Sigmoid colon (tissue), 7 donors: ENCODE measurements around the gene PTCD2. TPM values are rescaled to one million over a fixed set of nuclear protein-coding genes. Genes with fewer than 3 reads are reported as not detected.

Experiments
- DNase-seq: peaks from one replicate; pipeline ENCODE4 v3.0.0-alpha.2; 2019
- H3K27ac ChIP-seq, 4 donors: fragments of 200-600 bp; sonication (generic); one replicate each; pipeline ENCODE4 v1.5.1; 2016 to 2019; ENCODE audit warnings: mild to moderate bottlenecking in 1 of 4
- H3K27me3 ChIP-seq, 3 donors: fragments of 200-600 bp; sonication (generic); one replicate each; pipeline ENCODE4 v1.5.1; 2019; ENCODE audit warnings: mild to moderate bottlenecking in 1 of 3
- H3K36me3 ChIP-seq, 4 donors: fragments of 200-600 bp; sonication (generic); one replicate each; pipeline ENCODE4 v1.5.1; 2016 to 2019
- H3K4me1 ChIP-seq, 4 donors: fragments of 200-600 bp; sonication (generic); one replicate each; pipeline ENCODE4 v1.5.1; 2017 to 2019
- H3K4me3 ChIP-seq, 4 donors: fragments of 200-600 bp; sonication (generic); one replicate each; pipeline ENCODE4 v1.5.1; 2017 to 2019; ENCODE audit warnings: mild to moderate bottlenecking in 2 of 4, moderate library complexity in 1 of 4
- H3K9me3 ChIP-seq, 4 donors: fragments of 200-600 bp in 3 of 4; sonication (generic) in 3 of 4; one replicate each; pipeline versions ENCODE4 v1.5.1 to v1.6.1; 2013 to 2019
- CTCF ChIP-seq, 4 experiments: fragments of 450-650 bp in 3 of 4; fragments of 200-600 bp in 1 of 4; IDR thresholded peaks; one replicate each; pipeline ENCODE4 v1.5.1; 2016 to 2019; ENCODE audit warnings: antibody characterized with exemption in 4 of 4, mild to moderate bottlenecking in 3 of 4, moderate library complexity in 2 of 4
- EP300 ChIP-seq, 4 donors: sonication (generic); formaldehyde crosslinking; IDR thresholded peaks; one replicate each; pipeline ENCODE4 v1.6.1; 2017; ENCODE audit warnings: antibody characterized with exemption in 4 of 4
- POLR2A ChIP-seq, 2 donors: fragments of 450-650 bp; IDR thresholded peaks; one replicate each; pipeline ENCODE4 v1.6.1; 2016; ENCODE audit warnings: antibody characterized with exemption in 2 of 2, mild to moderate bottlenecking in 2 of 2, moderate library complexity in 2 of 2
- POLR2AphosphoS5 ChIP-seq, 4 donors: sonication (generic); formaldehyde crosslinking; IDR thresholded peaks; one replicate each; pipeline ENCODE4 v1.6.1; 2017; ENCODE audit warnings: antibody characterized with exemption in 4 of 4
- WGBS, 2 donors: extraction: QIAGEN DNeasy Blood & Tissue Kit; methylation state at CpG; one replicate each; pipeline ENCODE4 v1.1.7; 2013; 5-methylcytosine and 5-hydroxymethylcytosine counted together
- intact Hi-C: fragments of 100-400 bp; cut with DNase I; formaldehyde crosslinking; loops from one replicate; pipeline ENCODE4 v1.15.1; 2023
- polyA plus RNA-seq, 3 donors: library from polyadenylated mRNA; stranded (reverse); fragments of 200-250 nt; gene quantifications; one replicate each; pipeline ENCODE4 v1.2.3, GENCODE V29; 2013
- total RNA-seq, 4 donors: library from RNA; depleted of rRNA; stranded (reverse); fragments of >200 nt; gene quantifications; one replicate each; pipeline ENCODE4 v1.1.0, GENCODE V29; 2016
- donor health status: healthy with polysubstance abuse.
- donor health status: Bipolar disorder and iron deficiency.
- donor health status: healthy.

Gene PTCD2
- total and polyA plus RNA-seq, 7 donors = 0.60 to 12.7 (median 5.4) TPM

- H3K27ac ChIP-seq = peak overlapping the region; percentile 58 to 81 (median 66)
- WGBS, 2 donors = 74 to 77% methylated on average over 2 of the region's 2 CpGs
- DNase-seq = no peak
Measured at GRCh38 chr5:72280581-72281069, 39.5 kb upstream of the PTCD2 start.

GRCh38 chr5:72281430-72281763 lies 38.8 kb upstream of the PTCD2 start:
- intact Hi-C loops = loop anchor here (5.0 kb wide), 1 partner anchor 34 kb away; no protein-coding TSS in a partner anchor

More at GRCh38 chr5:72280581-72281069, 39.5 kb upstream of the PTCD2 start:
- intact Hi-C loops = loop anchor here (5.0 kb wide), 1 partner anchor 33 kb away; no protein-coding TSS in a partner anchor
- peaks cover 0 to 45% (median 40%) of the 10 kb centered on the region in 4 donors for H3K4me1 ChIP-seq
- TF ChIP-seq CTCF (IDR thresholded peaks at IDR 0.05) = peak; percentile 28 to 56 (median 42)
- TF ChIP-seq EP300 (IDR thresholded peaks at IDR 0.05) = no peak
- TF ChIP-seq POLR2AphosphoS5 (IDR thresholded peaks at IDR 0.05) = no peak
- H3K9me3 ChIP-seq = no peaks in the 10 kb centered on the region
- no peaks in the 10 kb centered on the region for H3K27me3 ChIP-seq
- no peaks in the 10 kb centered on the region for H3K36me3 ChIP-seq
- no peak overlapping the region for H3K4me3 ChIP-seq

GRCh38 chr5:72281764-72282499 lies 38.2 kb upstream of the PTCD2 start:
- 71 to 75% methylated on average over 3 of the region's 3 CpGs for WGBS, 2 donors
- no peak for DNase-seq
- peak overlapping the region; percentile 58 to 81 (median 66) for H3K27ac ChIP-seq
- H3K4me1 ChIP-seq = peaks cover 0 to 45% (median 40%) of the 10 kb centered on the region in 4 donors
- no peak overlapping the region for H3K4me3 ChIP-seq
- H3K27me3 ChIP-seq = no peaks in the 10 kb centered on the region
- no peaks in the 10 kb centered on the region for H3K9me3 ChIP-seq
- intact Hi-C loops = loop anchor here (5.0 kb wide), 1 partner anchor 35 kb away; no protein-coding TSS in a partner anchor
- H3K36me3 ChIP-seq = no peaks in the 10 kb centered on the region
- TF ChIP-seq POLR2A (IDR thresholded peaks at IDR 0.05) (no peak), POLR2AphosphoS5 (IDR thresholded peaks at IDR 0.05) (peak; percentile 71 to 87 (median 81)), EP300 (IDR thresholded peaks at IDR 0.05) (peak in 2 of 4 donors; percentile 24 to 64)

More at GRCh38 chr5:72281430-72281763, 38.8 kb upstream of the PTCD2 start:
- 80 to 86% methylated on average over 1 of the region's 1 CpG for WGBS, 2 donors
- TF ChIP-seq EP300 (IDR thresholded peaks at IDR 0.05) (no peak), POLR2A (IDR thresholded peaks at IDR 0.05) (no peak), POLR2AphosphoS5 (IDR thresholded peaks at IDR 0.05) (no peak), CTCF (IDR thresholded peaks at IDR 0.05) (no peak)
- Histone ChIP-seq H3K27me3 (no peaks in the 10 kb centered on the region), H3K9me3 (no peaks in the 10 kb centered on the region), H3K27ac (peak overlapping the region; percentile 58 to 81 (median 66)), H3K4me3 (no peak overlapping the region), H3K4me1 (peaks cover 0 to 45% (median 40%) of the 10 kb centered on the region in 4 donors), H3K36me3 (no peaks in the 10 kb centered on the region)
- no peak for DNase-seq

GRCh38 chr5:72282878-72283277 lies 37.3 kb upstream of the PTCD2 start:
- intact Hi-C loops = loop anchor here (5.0 kb wide), 1 partner anchor 36 kb away; no protein-coding TSS in a partner anchor
- H3K27ac ChIP-seq = peak overlapping the region; percentile 58 to 81 (median 66)

More at GRCh38 chr5:72282878-72283277, 37.3 kb upstream of the PTCD2 start:
- no peak for DNase-seq
- no peak overlapping the region for H3K4me3 ChIP-seq
- H3K36me3 ChIP-seq = peaks cover 0 to 5% (median 0%) of the 10 kb centered on the region in 4 donors
- TF ChIP-seq POLR2AphosphoS5 (IDR thresholded peaks at IDR 0.05) (no peak), POLR2A (IDR thresholded peaks at IDR 0.05) (no peak), EP300 (IDR thresholded peaks at IDR 0.05) (no peak), CTCF (IDR thresholded peaks at IDR 0.05) (no peak)
- 85 to 88% methylated on average over 2 of the region's 2 CpGs for WGBS, 2 donors
- H3K27me3 ChIP-seq = no peaks in the 10 kb centered on the region
- H3K9me3 ChIP-seq = no peaks in the 10 kb centered on the region
- H3K4me1 ChIP-seq = peaks cover 0 to 45% (median 40%) of the 10 kb centered on the region in 4 donors
